A549 (cell line): ENCODE measurements around the gene TTLL11.

ENCODE experiments used
- CEBPB ChIP-seq, 2 experiments: fragments of >200 bp in 1 of 2; sonication (Bioruptor Twin) in 1 of 2; formaldehyde crosslinking in 1 of 2; IDR thresholded peaks; 2 replicates each; pipeline ENCODE4 v1.6.1; 2012 to 2016
- FOSL2 ChIP-seq, 2 experiments: fragments of 450-650 bp in 1 of 2; fragments of >200 bp in 1 of 2; sonication (Bioruptor Twin) in 1 of 2; formaldehyde crosslinking; IDR thresholded peaks; 2 replicates each; pipeline versions ENCODE4 v1.5.0 to v1.6.1; 2016 to 2020; ENCODE audit warnings: mild to moderate bottlenecking in 1 of 2, moderate library complexity in 1 of 2
- MYC ChIP-seq: IDR thresholded peaks from 2 replicates; pipeline ENCODE4 v1.6.1; 2012; ENCODE audit warnings: mild to moderate bottlenecking, inconsistent platforms, low read length, improper control_type of control experiment, borderline replicate concordance
- POLR2A ChIP-seq: IDR thresholded peaks from 2 replicates; pipeline ENCODE4 v1.6.1; 2012; ENCODE audit warnings: mild to moderate bottlenecking, low read length
- POLR2AphosphoS2 ChIP-seq: conservative IDR thresholded peaks from 2 replicates; pipeline ENCODE4 v1.6.1; 2012; ENCODE audit warnings: low read length, improper control_type of control experiment, inconsistent platforms
- RFX5 ChIP-seq: fragments of 450-650 bp; IDR thresholded peaks from 2 replicates; pipeline ENCODE4 v1.7.1; 2014; ENCODE audit warnings: antibody characterized with exemption, mild to moderate bottlenecking, moderate library complexity
- RNF2 ChIP-seq: fragments of 200-600 bp; sonication (generic); IDR thresholded peaks from 2 replicates; pipeline ENCODE4 v1.6.1; 2016; ENCODE audit warnings: low read depth, mild to moderate bottlenecking, antibody characterized with exemption, moderate library complexity, borderline replicate concordance
- SMC3 ChIP-seq: fragments of >200 bp; sonication (Bioruptor Twin); formaldehyde crosslinking; IDR thresholded peaks from 3 replicates; pipeline ENCODE4 v1.6.1; 2018; ENCODE audit warnings: inconsistent platforms
- SREBF2 ChIP-seq: fragments of 450-650 bp; IDR thresholded peaks from 2 replicates; pipeline ENCODE4 v1.6.1; 2014; ENCODE audit warnings: mild to moderate bottlenecking, moderate library complexity
- TF ChIP-seq, protein P1 (sequence below): IDR thresholded peaks from 2 replicates; pipeline ENCODE4 v1.6.1; 2012
- TF ChIP-seq, protein P2 (sequence below): fragments of 200-600 bp; sonication (generic); IDR thresholded peaks from 2 replicates; pipeline ENCODE4 v1.6.1; 2016; ENCODE audit warnings: antibody characterized with exemption, mild to moderate bottlenecking, moderate library complexity
- TF ChIP-seq, protein P3 (sequence below): fragments of >200 bp; sonication (Bioruptor Twin); formaldehyde crosslinking; IDR thresholded peaks from 3 replicates; pipeline ENCODE4 v1.5.1; 2016
- TF ChIP-seq, protein P4 (sequence below): fragments of 150-350 bp; IDR thresholded peaks from 2 replicates; pipeline ENCODE4 v1.6.1; 2014; ENCODE audit warnings: low read depth, mild to moderate bottlenecking, low read length
- TF ChIP-seq, protein P5 (sequence below): fragments of >200 bp; sonication (Bioruptor Twin); formaldehyde crosslinking; IDR thresholded peaks from 3 replicates; pipeline ENCODE4 v1.6.1; 2016

DNA sequence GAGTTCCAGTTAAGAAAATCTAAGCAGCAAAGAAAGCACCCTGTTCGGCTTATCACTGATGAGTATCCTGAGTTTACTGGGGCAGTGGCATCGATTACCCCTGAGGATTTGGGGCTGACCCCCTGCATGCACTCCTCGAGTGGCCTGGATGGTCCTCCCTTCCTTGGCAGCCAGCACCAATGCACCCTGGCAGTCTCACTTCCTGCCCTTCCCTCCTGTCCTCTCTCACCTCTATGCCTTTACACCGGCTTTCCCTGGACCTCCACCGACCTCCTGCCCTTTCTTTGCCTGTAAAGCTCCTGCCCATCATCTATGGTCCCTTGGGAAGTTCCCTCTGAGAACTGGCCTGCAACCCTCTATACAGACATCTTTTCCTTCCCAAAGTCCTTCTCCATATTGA, 97.1 kb downstream of the TTLL11 start:
- TF ChIP-seq, protein P1, sequence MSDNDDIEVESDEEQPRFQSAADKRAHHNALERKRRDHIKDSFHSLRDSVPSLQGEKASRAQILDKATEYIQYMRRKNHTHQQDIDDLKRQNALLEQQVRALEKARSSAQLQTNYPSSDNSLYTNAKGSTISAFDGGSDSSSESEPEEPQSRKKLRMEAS, result no peak
- TF ChIP-seq, protein P2, sequence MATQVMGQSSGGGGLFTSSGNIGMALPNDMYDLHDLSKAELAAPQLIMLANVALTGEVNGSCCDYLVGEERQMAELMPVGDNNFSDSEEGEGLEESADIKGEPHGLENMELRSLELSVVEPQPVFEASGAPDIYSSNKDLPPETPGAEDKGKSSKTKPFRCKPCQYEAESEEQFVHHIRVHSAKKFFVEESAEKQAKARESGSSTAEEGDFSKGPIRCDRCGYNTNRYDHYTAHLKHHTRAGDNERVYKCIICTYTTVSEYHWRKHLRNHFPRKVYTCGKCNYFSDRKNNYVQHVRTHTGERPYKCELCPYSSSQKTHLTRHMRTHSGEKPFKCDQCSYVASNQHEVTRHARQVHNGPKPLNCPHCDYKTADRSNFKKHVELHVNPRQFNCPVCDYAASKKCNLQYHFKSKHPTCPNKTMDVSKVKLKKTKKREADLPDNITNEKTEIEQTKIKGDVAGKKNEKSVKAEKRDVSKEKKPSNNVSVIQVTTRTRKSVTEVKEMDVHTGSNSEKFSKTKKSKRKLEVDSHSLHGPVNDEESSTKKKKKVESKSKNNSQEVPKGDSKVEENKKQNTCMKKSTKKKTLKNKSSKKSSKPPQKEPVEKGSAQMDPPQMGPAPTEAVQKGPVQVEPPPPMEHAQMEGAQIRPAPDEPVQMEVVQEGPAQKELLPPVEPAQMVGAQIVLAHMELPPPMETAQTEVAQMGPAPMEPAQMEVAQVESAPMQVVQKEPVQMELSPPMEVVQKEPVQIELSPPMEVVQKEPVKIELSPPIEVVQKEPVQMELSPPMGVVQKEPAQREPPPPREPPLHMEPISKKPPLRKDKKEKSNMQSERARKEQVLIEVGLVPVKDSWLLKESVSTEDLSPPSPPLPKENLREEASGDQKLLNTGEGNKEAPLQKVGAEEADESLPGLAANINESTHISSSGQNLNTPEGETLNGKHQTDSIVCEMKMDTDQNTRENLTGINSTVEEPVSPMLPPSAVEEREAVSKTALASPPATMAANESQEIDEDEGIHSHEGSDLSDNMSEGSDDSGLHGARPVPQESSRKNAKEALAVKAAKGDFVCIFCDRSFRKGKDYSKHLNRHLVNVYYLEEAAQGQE, result no peak
- TF ChIP-seq RFX5, result no peak
- no peak for TF ChIP-seq POLR2AphosphoS2
- TF ChIP-seq, protein P3, sequence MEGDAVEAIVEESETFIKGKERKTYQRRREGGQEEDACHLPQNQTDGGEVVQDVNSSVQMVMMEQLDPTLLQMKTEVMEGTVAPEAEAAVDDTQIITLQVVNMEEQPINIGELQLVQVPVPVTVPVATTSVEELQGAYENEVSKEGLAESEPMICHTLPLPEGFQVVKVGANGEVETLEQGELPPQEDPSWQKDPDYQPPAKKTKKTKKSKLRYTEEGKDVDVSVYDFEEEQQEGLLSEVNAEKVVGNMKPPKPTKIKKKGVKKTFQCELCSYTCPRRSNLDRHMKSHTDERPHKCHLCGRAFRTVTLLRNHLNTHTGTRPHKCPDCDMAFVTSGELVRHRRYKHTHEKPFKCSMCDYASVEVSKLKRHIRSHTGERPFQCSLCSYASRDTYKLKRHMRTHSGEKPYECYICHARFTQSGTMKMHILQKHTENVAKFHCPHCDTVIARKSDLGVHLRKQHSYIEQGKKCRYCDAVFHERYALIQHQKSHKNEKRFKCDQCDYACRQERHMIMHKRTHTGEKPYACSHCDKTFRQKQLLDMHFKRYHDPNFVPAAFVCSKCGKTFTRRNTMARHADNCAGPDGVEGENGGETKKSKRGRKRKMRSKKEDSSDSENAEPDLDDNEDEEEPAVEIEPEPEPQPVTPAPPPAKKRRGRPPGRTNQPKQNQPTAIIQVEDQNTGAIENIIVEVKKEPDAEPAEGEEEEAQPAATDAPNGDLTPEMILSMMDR, result no peak
- no peak for TF ChIP-seq MYC
- no peak for TF ChIP-seq SREBF2
- TF ChIP-seq, protein P4, sequence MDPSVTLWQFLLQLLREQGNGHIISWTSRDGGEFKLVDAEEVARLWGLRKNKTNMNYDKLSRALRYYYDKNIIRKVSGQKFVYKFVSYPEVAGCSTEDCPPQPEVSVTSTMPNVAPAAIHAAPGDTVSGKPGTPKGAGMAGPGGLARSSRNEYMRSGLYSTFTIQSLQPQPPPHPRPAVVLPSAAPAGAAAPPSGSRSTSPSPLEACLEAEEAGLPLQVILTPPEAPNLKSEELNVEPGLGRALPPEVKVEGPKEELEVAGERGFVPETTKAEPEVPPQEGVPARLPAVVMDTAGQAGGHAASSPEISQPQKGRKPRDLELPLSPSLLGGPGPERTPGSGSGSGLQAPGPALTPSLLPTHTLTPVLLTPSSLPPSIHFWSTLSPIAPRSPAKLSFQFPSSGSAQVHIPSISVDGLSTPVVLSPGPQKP, result no peak
- TF ChIP-seq CEBPB (IDR thresholded peaks at IDR 0.05), result no peak
- TF ChIP-seq FOSL2 (IDR thresholded peaks at IDR 0.05), result no peak
- no peak for TF ChIP-seq FOSL2 (CRISPR knock-in tag; IDR thresholded peaks at IDR 0.05)
- no peak for TF ChIP-seq SMC3
- TF ChIP-seq POLR2A, result no peak
- TF ChIP-seq, protein P5, sequence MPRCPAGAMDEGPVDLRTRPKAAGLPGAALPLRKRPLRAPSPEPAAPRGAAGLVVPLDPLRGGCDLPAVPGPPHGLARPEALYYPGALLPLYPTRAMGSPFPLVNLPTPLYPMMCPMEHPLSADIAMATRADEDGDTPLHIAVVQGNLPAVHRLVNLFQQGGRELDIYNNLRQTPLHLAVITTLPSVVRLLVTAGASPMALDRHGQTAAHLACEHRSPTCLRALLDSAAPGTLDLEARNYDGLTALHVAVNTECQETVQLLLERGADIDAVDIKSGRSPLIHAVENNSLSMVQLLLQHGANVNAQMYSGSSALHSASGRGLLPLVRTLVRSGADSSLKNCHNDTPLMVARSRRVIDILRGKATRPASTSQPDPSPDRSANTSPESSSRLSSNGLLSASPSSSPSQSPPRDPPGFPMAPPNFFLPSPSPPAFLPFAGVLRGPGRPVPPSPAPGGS, result no peak
- no peak for TF ChIP-seq RNF2
